Peyer's patch (tissue), 4 donors: ENCODE results near the gene MAB21L3.

Experiments used
- POLR2A ChIP-seq, 2 donors: fragments of 450-650 bp; IDR thresholded peaks; one replicate each; pipeline ENCODE4 v1.5.1; 2017; ENCODE audit warnings: antibody characterized with exemption in 2 of 2, mild to moderate bottlenecking in 2 of 2, moderate library complexity in 2 of 2
- TF ChIP-seq, protein P1 (sequence below), 6 experiments: fragments of 450-650 bp in 4 of 6; fragments of 200-600 bp in 2 of 6; sonication (generic) in 1 of 6; IDR thresholded peaks; one replicate each; pipeline ENCODE4 v1.5.1; 2017 to 2019; ENCODE audit warnings: antibody characterized with exemption in 6 of 6, mild to moderate bottlenecking in 3 of 6, moderate library complexity in 1 of 6

DNA sequence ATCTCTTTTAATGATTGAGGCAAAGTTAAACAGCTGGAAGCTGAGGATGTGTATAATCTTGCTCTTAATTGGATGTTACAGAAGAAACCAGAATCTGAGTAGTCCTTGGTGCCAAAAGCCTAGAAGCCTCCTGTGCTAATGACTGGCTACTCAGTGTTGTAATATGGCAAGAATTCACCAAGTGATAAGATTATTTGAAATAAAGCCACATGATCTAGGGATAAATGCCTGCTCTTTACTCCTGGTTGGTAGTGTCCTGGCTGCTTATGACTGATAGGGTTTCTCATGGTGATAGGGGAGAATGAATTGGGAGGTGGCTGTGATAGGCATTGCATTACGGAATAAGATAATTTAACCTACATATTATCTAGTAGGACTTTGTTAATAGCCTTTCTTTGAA lies 13.6 kb upstream of the MAB21L3 start:
- TF ChIP-seq, protein P1, sequence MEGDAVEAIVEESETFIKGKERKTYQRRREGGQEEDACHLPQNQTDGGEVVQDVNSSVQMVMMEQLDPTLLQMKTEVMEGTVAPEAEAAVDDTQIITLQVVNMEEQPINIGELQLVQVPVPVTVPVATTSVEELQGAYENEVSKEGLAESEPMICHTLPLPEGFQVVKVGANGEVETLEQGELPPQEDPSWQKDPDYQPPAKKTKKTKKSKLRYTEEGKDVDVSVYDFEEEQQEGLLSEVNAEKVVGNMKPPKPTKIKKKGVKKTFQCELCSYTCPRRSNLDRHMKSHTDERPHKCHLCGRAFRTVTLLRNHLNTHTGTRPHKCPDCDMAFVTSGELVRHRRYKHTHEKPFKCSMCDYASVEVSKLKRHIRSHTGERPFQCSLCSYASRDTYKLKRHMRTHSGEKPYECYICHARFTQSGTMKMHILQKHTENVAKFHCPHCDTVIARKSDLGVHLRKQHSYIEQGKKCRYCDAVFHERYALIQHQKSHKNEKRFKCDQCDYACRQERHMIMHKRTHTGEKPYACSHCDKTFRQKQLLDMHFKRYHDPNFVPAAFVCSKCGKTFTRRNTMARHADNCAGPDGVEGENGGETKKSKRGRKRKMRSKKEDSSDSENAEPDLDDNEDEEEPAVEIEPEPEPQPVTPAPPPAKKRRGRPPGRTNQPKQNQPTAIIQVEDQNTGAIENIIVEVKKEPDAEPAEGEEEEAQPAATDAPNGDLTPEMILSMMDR (IDR thresholded peaks at IDR 0.05): no peak
- no peak for TF ChIP-seq POLR2A (IDR thresholded peaks at IDR 0.05)
